ENCODE measurements around the gene YBX2.
A peak's percentile ranks its signal among the peaks of the same experiment; 100 is the strongest.
"Not testable (repeated sequence)": the region's sequence is repeated elsewhere in the genome, so short reads cannot be mapped to it uniquely, and the experiment has no call there.

The YBX2 gene

GRCh38 chr17:7294614-7295153 is at the start of gene YBX2:
Gene YBX2, minus strand, starts transcription at chr17:7294639. Its CDS starts 139 bp downstream, at chr17:7294500.
- DNase-seq: peak; percentile 68

DNA sequence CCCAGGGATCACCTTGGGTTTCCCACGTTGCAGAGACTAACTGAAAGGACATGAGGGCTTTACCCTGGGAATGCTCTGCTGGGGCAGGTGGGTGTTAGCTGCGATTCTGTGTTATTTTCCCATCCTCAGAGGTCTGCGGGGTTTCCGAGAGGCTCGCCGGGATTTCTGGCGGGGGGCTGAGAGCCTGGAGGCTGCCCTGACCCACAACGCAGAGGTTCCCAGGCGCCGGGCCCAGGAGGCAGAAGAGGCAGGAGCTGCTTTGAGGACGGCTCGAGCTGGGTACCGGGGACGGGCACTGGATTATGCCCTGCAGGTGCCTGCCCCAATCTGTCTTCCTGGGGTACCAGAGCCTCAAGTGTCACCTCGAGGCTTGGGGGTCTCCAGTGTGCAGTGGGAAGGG is 48.8 kb upstream of the YBX2 start:
- no peak for DNase-seq

DNA sequence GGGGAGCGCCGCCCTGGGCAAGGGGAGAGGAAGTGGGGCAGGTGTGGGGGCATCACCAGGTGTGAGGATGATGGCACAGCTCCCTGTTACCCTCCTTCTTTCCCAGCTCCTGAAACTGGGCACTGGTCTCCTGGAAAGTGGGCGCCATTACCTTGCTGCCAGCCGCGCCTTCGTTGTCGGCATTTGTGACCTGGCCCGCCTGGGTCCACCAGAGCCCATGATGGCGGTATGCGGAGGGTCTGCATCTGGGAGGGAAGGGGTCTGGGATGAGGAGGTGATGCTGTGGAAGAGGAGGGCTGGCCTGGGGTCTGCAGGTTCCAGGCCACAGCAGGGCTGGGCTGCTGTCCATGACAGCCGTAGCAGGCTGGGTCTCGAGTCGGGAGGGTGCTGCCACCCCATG is 47.4 kb upstream of the YBX2 start:
- no peak for DNase-seq

- DNase-seq: no peak
These were observed 45.7 kb upstream of the YBX2 start for GRCh38 chr17:7340179-7340578.

- DNase-seq: not testable (repeated sequence)
These were observed 43.2 kb upstream of the YBX2 start for GRCh38 chr17:7337600-7337999.

DNA sequence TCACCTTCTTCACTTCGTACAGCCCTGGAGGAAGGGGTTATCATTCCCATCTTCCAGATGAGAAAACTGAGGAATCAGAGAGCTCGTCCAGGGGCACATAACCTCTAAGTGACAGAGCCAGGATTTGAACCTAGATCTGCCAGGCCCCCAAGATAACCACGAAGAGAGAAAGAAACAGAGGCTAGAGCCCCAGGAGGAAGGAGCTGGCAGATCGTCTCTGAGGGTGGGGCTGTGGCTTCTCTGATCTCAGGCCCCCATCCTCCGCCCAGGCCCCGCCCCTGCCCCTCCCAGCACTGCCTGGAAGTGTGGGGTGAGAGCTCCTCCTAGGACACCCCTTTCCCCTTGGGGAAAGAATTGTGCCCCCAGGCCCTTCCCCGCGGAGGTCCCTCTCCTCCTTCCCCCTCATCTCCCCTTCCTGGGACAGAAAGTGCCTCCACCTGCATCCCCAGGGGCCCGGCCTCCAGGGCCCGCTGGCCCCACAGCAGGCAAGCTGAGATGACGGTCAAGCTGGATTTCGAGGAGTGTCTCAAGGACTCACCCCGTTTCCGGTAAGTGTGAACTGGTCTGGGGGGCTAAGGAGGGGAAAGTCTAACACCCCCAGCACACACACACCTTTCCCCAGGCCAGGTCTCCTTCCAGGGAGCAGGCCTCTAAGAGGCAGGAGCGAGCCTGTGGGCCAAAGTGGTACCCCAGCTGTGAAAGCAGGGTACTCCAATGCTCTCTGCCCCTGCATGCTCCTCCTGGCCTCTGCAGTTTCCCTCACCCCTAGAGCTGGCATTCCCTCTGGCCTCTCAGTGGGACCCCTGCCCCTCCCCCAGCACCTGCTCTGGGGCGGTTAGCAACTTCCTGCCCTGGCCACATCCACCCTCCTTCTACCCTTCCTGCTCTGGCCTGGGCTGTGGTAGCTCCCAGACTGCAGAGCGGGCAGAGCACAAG is 42.1 kb upstream of the YBX2 start, which contains the start of gene ACAP1:
Gene ACAP1 (plus strand): TSS at position 290 of the 936 bp plus-strand sequence. CDS start 206 bp downstream, at position 496.
- DNase-seq: peak; percentile 86

GRCh38 chr17:7335765-7336164 is 41.3 kb upstream of the YBX2 start:
- not testable (repeated sequence) for DNase-seq

- DNase-seq: no peak
These were observed 40.6 kb upstream of the YBX2 start for GRCh38 chr17:7334938-7335538.

GRCh38 chr17:7332600-7333069 is 38.2 kb upstream of the YBX2 start:
- DNase-seq: peak; percentile 57

- DNase-seq: no peak
These were observed 37.7 kb upstream of the YBX2 start for GRCh38 chr17:7332111-7332510.

DNA sequence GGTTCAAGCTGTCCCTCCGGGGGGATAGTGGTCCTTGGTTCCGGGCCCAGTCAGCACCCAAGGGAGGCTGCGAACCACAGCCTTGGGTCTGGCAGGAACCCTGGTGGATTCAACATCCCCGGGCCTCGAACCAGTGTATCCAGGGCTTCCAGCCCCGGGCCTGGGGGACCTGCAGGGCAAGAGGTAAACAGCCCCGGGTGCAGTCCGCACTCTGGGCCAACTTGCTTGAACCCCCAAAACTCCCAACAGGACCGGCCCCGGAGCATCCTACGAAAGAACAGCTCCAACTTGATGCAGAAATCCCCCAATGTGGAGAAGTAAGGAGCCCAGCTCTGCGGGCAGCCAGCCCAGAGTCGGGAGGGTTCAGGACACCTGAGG is 36.2 kb upstream of the YBX2 start:
- no peak for DNase-seq

GRCh38 chr17:7329997-7330637 is 35.7 kb upstream of the YBX2 start:
- peak; percentile 70 for DNase-seq

DNA sequence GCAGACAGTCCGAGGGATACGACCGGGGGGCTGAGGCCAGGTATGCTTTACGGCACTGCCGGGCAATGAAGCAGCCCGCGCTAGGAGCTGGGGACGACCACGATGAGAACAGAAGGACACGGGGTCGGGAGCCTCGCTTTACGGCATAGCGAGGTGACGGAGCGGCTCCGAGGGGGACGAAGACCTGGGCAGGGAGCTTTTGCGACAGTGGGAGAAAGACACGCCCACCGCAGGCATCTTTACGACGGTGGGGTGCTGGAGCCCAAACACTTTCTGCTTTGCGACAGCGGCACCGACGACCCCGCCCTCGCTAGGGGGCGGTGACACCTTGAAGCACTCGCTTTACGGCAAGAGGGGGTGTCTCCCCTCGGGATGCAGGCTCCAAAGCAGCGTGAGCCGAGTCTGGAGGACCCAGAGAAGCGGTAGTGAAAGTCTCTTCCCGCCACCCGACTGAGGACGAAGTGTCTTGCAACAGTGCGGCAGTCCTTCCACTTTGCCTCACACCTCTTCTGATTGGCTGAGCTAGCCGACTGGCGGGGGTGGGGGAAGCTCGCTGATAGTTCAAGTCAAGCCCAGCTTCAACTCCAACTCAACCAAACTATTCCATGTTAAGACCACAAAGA is 35.0 kb upstream of the YBX2 start:
- peak; percentile 98 for DNase-seq

GRCh38 chr17:7328840-7329373 is 34.5 kb upstream of the YBX2 start, which contains the start of gene NEURL4:
Gene NEURL4, minus strand, starts transcription at chr17:7329335. Its CDS starts 23 bp downstream, at chr17:7329312.
- DNase-seq: peak; percentile 18

DNA sequence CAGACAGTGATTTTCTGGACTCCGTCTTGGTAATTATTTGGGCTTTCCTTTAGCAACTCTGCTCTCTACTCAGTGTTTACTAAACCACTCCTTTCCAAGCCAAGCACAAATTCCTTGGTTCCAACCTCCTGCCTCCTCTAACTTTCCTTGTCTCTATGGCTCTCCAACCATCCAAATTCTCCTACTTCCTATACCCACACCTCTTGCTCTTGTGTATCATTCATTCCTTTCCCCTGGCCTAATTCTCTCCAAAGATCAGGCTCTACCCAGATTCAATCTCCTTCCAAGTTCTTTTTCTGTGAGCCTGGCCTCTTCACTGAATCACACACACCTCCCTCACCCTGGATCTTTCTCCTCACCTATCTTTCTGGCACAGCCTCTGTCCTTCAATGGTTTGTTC is 33.6 kb upstream of the YBX2 start:
- DNase-seq: no peak

GRCh38 chr17:7327501-7327900 is 33.1 kb upstream of the YBX2 start:
- DNase-seq: no peak

DNA sequence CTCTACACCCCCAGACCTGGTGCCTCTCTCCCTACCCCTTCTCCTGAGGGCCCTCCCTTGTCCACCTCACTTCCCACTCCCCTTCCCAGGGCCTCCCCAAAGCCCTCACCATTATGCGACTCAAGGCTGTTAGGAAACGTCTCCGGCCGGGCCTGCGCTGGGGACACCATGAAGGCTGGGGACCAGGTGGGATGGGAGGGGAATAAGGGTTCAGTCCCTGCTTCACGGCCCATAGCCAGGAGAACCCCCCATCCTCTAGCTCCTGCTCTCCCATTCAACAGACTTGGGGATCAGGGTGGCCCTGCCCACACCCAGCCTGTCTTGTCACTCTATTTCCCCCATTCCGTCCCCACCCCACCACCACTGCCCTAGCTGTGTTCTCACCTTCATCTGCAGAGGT is 32.6 kb upstream of the YBX2 start:
- no peak for DNase-seq

DNA sequence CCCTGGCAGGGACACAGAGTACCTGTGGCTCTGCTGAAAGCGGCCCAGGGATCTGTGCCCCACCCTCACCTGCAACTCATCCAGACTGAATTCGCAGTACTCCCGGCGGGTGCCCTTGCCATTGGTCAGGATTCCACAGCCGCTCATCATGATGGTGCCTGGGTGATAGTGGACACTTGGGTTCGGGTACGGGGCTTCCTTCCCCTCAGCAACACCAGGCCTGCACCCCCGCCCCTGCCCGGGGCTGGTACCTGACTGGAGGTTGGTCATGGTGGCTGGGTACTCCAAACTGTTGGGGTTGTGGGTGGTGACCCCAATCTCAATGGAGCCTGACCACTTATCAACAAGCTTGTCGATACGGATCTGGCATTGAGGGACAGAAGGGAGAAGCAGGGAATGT is 31.7 kb upstream of the YBX2 start:
- DNase-seq: no peak

DNA sequence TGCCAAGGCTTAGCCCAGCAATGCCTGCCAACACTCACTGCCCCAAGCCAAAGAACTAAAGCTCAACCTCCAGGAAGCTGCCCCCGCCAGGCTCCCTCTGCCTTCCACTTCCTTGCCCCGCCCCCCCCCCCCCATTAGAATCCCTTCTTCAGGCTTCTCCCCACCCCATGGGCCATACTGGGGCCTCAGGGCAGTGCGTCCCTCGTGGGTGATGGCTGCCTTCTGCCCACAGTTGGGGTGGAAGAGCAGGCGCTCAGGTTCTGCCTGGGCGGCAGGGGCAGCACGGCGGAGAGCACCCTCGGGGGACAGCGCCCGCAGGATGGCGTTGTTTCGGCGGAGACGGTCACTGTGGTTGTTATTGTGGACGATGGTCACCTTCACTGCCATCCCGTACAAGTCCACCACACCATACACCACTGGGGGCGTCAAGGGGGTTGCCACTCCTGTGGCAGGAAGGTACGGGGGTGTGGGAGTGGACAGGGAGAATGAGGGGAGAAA is 30.6 kb upstream of the YBX2 start:
- no peak for DNase-seq

DNA sequence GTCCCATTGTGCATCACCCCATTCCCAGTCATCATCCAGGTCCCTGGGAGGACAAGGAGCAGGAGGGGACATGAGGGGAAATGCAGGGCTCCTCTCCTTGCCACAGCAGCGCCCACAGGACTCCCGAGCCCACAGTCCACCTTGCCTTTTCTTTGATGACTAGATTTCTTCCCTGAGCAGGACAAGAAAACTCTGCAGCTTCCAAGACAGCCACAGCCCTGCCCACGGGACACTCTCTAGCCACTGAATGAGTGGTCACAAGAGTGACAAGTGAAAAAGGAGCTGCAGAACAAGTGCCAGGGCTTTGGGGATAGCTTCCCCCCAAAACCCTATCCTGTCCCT is 30.0 kb upstream of the YBX2 start:
- DNase-seq: no peak

- peak; percentile 55 for DNase-seq
These were observed 29.4 kb upstream of the YBX2 start for GRCh38 chr17:7323731-7324437.
